Liver (tissue), 9 donors: Measurements from ENCODE around the gene XYLT1. TPM values are rescaled to one million over a fixed set of nuclear protein-coding genes. Genes with fewer than 3 reads are reported as not detected.
"Not testable (repeated sequence)": the region's sequence is repeated elsewhere in the genome, so short reads cannot be mapped to it uniquely, and the experiment has no call there.

Experiments
- DNase-seq: peaks from one replicate; pipeline ENCODE4 v3.0.0-alpha.2; 2017; ENCODE audit warnings: low spot score
- H3K27ac ChIP-seq, 2 donors: one replicate each; pipeline ENCODE4 v1.7.0; 2013; ENCODE audit warnings: inconsistent platforms in 2 of 2, low read length in 2 of 2, control low read depth in 1 of 2, low read depth in 1 of 2, mild to moderate bottlenecking in 1 of 2
- H3K27me3 ChIP-seq, 4 donors: one replicate each; pipeline versions ENCODE4 v1.6.1 to v1.7.0; 2013; ENCODE audit warnings: low read length in 3 of 4, inconsistent platforms in 1 of 4, mild to moderate bottlenecking in 1 of 4, moderate library complexity in 1 of 4; ENCODE audit not compliant: control insufficient read depth in 4 of 4, insufficient read depth in 4 of 4
- H3K36me3 ChIP-seq, 4 donors: one replicate each; pipeline versions ENCODE4 v1.6.1 to v1.7.0; 2013; ENCODE audit warnings: low read length in 3 of 4, mild to moderate bottlenecking in 3 of 4, low read depth in 1 of 4, moderate library complexity in 1 of 4; ENCODE audit not compliant: control insufficient read depth in 4 of 4, insufficient read depth in 3 of 4
- H3K4me1 ChIP-seq, 4 donors: one replicate each; pipeline versions ENCODE4 v1.6.1 to v1.7.0; 2013; ENCODE audit warnings: low read length in 3 of 4, mild to moderate bottlenecking in 3 of 4, moderate library complexity in 1 of 4; ENCODE audit not compliant: control insufficient read depth in 4 of 4, insufficient read depth in 4 of 4
- H3K4me3 ChIP-seq, 3 donors: one replicate each; pipeline versions ENCODE4 v1.6.1 to v1.7.0; 2013; ENCODE audit warnings: low read length in 3 of 3, control low read depth in 1 of 3, low read depth in 1 of 3, mild to moderate bottlenecking in 1 of 3
- H3K9ac ChIP-seq, 2 donors: one replicate each; pipeline ENCODE4 v1.7.0; 2013; ENCODE audit warnings: low read length in 2 of 2, mild to moderate bottlenecking in 2 of 2, moderate library complexity in 2 of 2, control low read depth in 1 of 2, low read depth in 1 of 2
- H3K9me3 ChIP-seq, 4 donors: one replicate each; pipeline versions ENCODE4 v1.6.1 to v1.7.0; 2013; ENCODE audit warnings: low read length in 3 of 4; ENCODE audit not compliant: control insufficient read depth in 4 of 4
- ATF3 ChIP-seq: IDR thresholded peaks from 2 replicates; pipeline ENCODE4 v1.6.1; 2016; ENCODE audit warnings: antibody characterized with exemption
- CTCF ChIP-seq: fragments of 150-350 bp; IDR thresholded peaks from 2 replicates; pipeline ENCODE4 v1.5.1; 2017; ENCODE audit warnings: improper control_type of control experiment, low read depth, low read length; ENCODE audit not compliant: missing input control
- EGR1 ChIP-seq, 2 donors: IDR thresholded peaks; 2 replicates each; pipeline ENCODE4 v1.6.1; 2016 to 2018; ENCODE audit warnings: antibody characterized with exemption in 2 of 2, low read depth in 2 of 2
- FOXA1 ChIP-seq: IDR thresholded peaks from 2 replicates; pipeline ENCODE4 v1.6.1; 2016; ENCODE audit warnings: antibody characterized with exemption
- HNF4A ChIP-seq, 2 donors: conservative IDR thresholded peaks; 2 replicates each; pipeline ENCODE4 v1.6.1; 2016; ENCODE audit warnings: antibody characterized with exemption in 2 of 2, mild to moderate bottlenecking in 2 of 2
- HNF4G ChIP-seq: IDR thresholded peaks from 2 replicates; pipeline ENCODE4 v1.6.1; 2016; ENCODE audit warnings: antibody characterized with exemption
- JUND ChIP-seq, 2 donors: IDR thresholded peaks; 2 replicates each; pipeline ENCODE4 v1.6.1; 2016; ENCODE audit warnings: antibody characterized with exemption in 2 of 2
- MAX ChIP-seq: IDR thresholded peaks from 2 replicates; pipeline ENCODE4 v1.6.1; 2016; ENCODE audit warnings: antibody characterized with exemption
- NR2F2 ChIP-seq: IDR thresholded peaks from 2 replicates; pipeline ENCODE4 v1.6.1; 2016; ENCODE audit warnings: antibody characterized with exemption
- RAD21 ChIP-seq, 2 donors: IDR thresholded peaks; 2 replicates each; pipeline ENCODE4 v1.6.1; 2016; ENCODE audit warnings: antibody characterized with exemption in 2 of 2, mild to moderate bottlenecking in 2 of 2
- REST ChIP-seq: IDR thresholded peaks from 2 replicates; pipeline ENCODE4 v1.6.1; 2016; ENCODE audit warnings: antibody characterized with exemption, mild to moderate bottlenecking
- RXRA ChIP-seq, 2 donors: IDR thresholded peaks; 2 replicates each; pipeline ENCODE4 v1.6.1; 2017 to 2018; ENCODE audit warnings: antibody characterized with exemption in 2 of 2, mild to moderate bottlenecking in 1 of 2
- TAF1 ChIP-seq: conservative IDR thresholded peaks from 2 replicates; pipeline ENCODE4 v1.6.1; 2016; ENCODE audit warnings: antibody characterized with exemption, mild to moderate bottlenecking
- YY1 ChIP-seq: IDR thresholded peaks from 2 replicates; pipeline ENCODE4 v1.6.1; 2016; ENCODE audit warnings: antibody characterized with exemption, mild to moderate bottlenecking
- ZBTB33 ChIP-seq: IDR thresholded peaks from 2 replicates; pipeline ENCODE4 v1.6.1; 2016; ENCODE audit warnings: antibody characterized with exemption
- WGBS: extraction: QIAGEN DNeasy Blood & Tissue Kit; methylation state at CpG from one replicate; pipeline ENCODE4 v1.1.7; 2013; 5-methylcytosine and 5-hydroxymethylcytosine counted together
- polyA plus RNA-seq, 2 donors: library from polyadenylated mRNA; stranded (reverse) in 1 of 2; unstranded in 1 of 2; fragments of 200-250 nt in 1 of 2; fragments of >200 nt in 1 of 2; fragmentation: Nextera tagmentation in 1 of 2; extraction: Ambion mirVana in 1 of 2; gene quantifications; one replicate each; pipeline versions ENCODE4 v1.2.1 to v1.2.3, GENCODE V29; 2013 to 2015
- total RNA-seq, 2 donors: library from RNA; depleted of rRNA; stranded (reverse); fragments of >200 nt; gene quantifications; one replicate each; pipeline ENCODE4 v1.2.3, GENCODE V29; 2014
- donor health status: healthy.
- donor health status: healthy.
- donor health status: healthy.
- donor health status: healthy.
- donor health status: healthy.

Gene XYLT1
- total and polyA plus RNA-seq, 4 donors, result 0.25 to 2.3 (median 0.53) TPM

GRCh38 chr16:17412791-17413190 is 58.0 kb downstream of the XYLT1 start:
- H3K27me3 ChIP-seq, result no peaks in the 10 kb centered on the region
- no peak overlapping the region for H3K9ac ChIP-seq
- no peak for DNase-seq
- no peaks in the 10 kb centered on the region for H3K36me3 ChIP-seq
- no peak overlapping the region for H3K27ac ChIP-seq
- no peaks in the 10 kb centered on the region for H3K4me1 ChIP-seq
- H3K4me3 ChIP-seq, result no peak overlapping the region
- TF ChIP-seq EGR1 (IDR thresholded peaks at IDR 0.05; ENCODE audit: low read depth in 2 of 2), result no peak
- peaks cover 2 to 9% (median 2%) of the 10 kb centered on the region in 4 donors for H3K9me3 ChIP-seq
- 87% methylated on average over 5 of the region's 5 CpGs for WGBS

- no peak for DNase-seq
- Histone ChIP-seq H3K4me1 (no peaks in the 10 kb centered on the region), H3K4me3 (no peak overlapping the region), H3K9ac (no peak overlapping the region), H3K27ac (no peak overlapping the region), H3K36me3 (no peaks in the 10 kb centered on the region), H3K27me3 (no peaks in the 10 kb centered on the region), H3K9me3 (peaks cover 2 to 6% (median 4%) of the 10 kb centered on the region in 4 donors)
- 68% methylated on average over 7 of the region's 7 CpGs for WGBS
- TF ChIP-seq NR2F2 (no peak), YY1 (no peak), REST (no peak), HNF4G (no peak), FOXA1 (no peak), ATF3 (no peak), MAX (no peak), RXRA (IDR thresholded peaks at IDR 0.05) (no peak), CTCF (no peak), RAD21 (IDR thresholded peaks at IDR 0.05) (no peak), TAF1 (no peak), HNF4A (conservative IDR thresholded peaks at IDR 0.05) (no peak)
Measured at GRCh38 chr16:17412221-17412620, 58.5 kb downstream of the XYLT1 start.

GRCh38 chr16:17411263-17411662 is 59.5 kb downstream of the XYLT1 start:
- Histone ChIP-seq H3K9ac (no peak overlapping the region), H3K4me3 (no peak overlapping the region), H3K9me3 (peaks cover 2 to 6% (median 4%) of the 10 kb centered on the region in 4 donors), H3K4me1 (no peaks in the 10 kb centered on the region), H3K27me3 (no peaks in the 10 kb centered on the region), H3K27ac (no peak overlapping the region), H3K36me3 (no peaks in the 10 kb centered on the region)
- no peak for DNase-seq
- WGBS, result 80% methylated on average over 2 of the region's 2 CpGs
- no peak for TF ChIP-seq JUND (IDR thresholded peaks at IDR 0.05)
- TF ChIP-seq HNF4A (conservative IDR thresholded peaks at IDR 0.05), result no peak
- no peak for TF ChIP-seq NR2F2
- TF ChIP-seq RAD21 (IDR thresholded peaks at IDR 0.05), result no peak
- no peak for TF ChIP-seq ZBTB33
- TF ChIP-seq TAF1, result no peak
- no peak for TF ChIP-seq MAX

GRCh38 chr16:17410316-17410715 is 60.4 kb downstream of the XYLT1 start:
- not testable (repeated sequence) for H3K4me3 ChIP-seq, H3K27me3 ChIP-seq, H3K36me3 ChIP-seq, H3K9ac ChIP-seq, DNase-seq, H3K4me1 ChIP-seq, H3K9me3 ChIP-seq, H3K27ac ChIP-seq
- 88% methylated on average over 6 of the region's 6 CpGs for WGBS
